Measurements from ENCODE around the gene SH3GL2. TPM values are rescaled to one million over a fixed set of nuclear protein-coding genes. Genes with fewer than 3 reads are reported as not detected.

Gene SH3GL2
- total RNA-seq, 1 donor from 2014 or later: 0.07 TPM

- TF ChIP-seq CTCF (IDR thresholded peaks at IDR 0.05): no peak
- peaks cover 8% of the 10 kb centered on the region for H3K9me3 Mint-ChIP-seq (ENCODE audit: low read depth)
- no peaks in the 10 kb centered on the region for H3K4me1 Mint-ChIP-seq (ENCODE audit: low read depth)
- H3K36me3 Mint-ChIP-seq (ENCODE audit: low read depth): peaks cover 3% of the 10 kb centered on the region
- peaks cover 12% of the 10 kb centered on the region for H3K27me3 Mint-ChIP-seq (ENCODE audit: low read depth)
- DNase-seq (ENCODE audit: low spot score): no peak
- no peak overlapping the region for H3K27ac Mint-ChIP-seq (ENCODE audit: unreplicated experiment)
- no peak overlapping the region for H3K4me3 Mint-ChIP-seq (ENCODE audit: unreplicated experiment)
These were observed 140.2 kb downstream of the SH3GL2 start for GRCh38 chr9:17719053-17719452.

GRCh38 chr9:17721954-17722353 lies 143.1 kb downstream of the SH3GL2 start:
- H3K4me3 Mint-ChIP-seq (ENCODE audit: unreplicated experiment): no peak overlapping the region
- no peak overlapping the region for H3K27ac Mint-ChIP-seq (ENCODE audit: unreplicated experiment)
- H3K9me3 Mint-ChIP-seq (ENCODE audit: low read depth): peaks cover 16% of the 10 kb centered on the region
- peaks cover 3% of the 10 kb centered on the region for H3K36me3 Mint-ChIP-seq (ENCODE audit: low read depth)
- H3K27me3 Mint-ChIP-seq (ENCODE audit: low read depth): no peaks in the 10 kb centered on the region
- H3K4me1 Mint-ChIP-seq (ENCODE audit: low read depth): no peaks in the 10 kb centered on the region
- no peak for DNase-seq (ENCODE audit: low spot score)
- no peak for TF ChIP-seq CTCF (IDR thresholded peaks at IDR 0.05)

- no peaks in the 10 kb centered on the region for H3K4me1 Mint-ChIP-seq (ENCODE audit: low read depth)
- H3K36me3 Mint-ChIP-seq (ENCODE audit: low read depth): peaks cover 3% of the 10 kb centered on the region
- peaks cover 16% of the 10 kb centered on the region for H3K9me3 Mint-ChIP-seq (ENCODE audit: low read depth)
- TF ChIP-seq CTCF (IDR thresholded peaks at IDR 0.05): no peak
- no peaks in the 10 kb centered on the region for H3K27me3 Mint-ChIP-seq (ENCODE audit: low read depth)
- no peak overlapping the region for H3K4me3 Mint-ChIP-seq (ENCODE audit: unreplicated experiment)
- no peak for DNase-seq (ENCODE audit: low spot score)
- no peak overlapping the region for H3K27ac Mint-ChIP-seq (ENCODE audit: unreplicated experiment)
These were observed 144.8 kb downstream of the SH3GL2 start for GRCh38 chr9:17723656-17724055.

- no peaks in the 10 kb centered on the region for H3K4me1 Mint-ChIP-seq (ENCODE audit: low read depth)
- no peak for DNase-seq (ENCODE audit: low spot score)
- no peak overlapping the region for H3K27ac Mint-ChIP-seq (ENCODE audit: unreplicated experiment)
- H3K4me3 Mint-ChIP-seq (ENCODE audit: unreplicated experiment): no peak overlapping the region
- peaks cover 25% of the 10 kb centered on the region for H3K9me3 Mint-ChIP-seq (ENCODE audit: low read depth)
- no peaks in the 10 kb centered on the region for H3K27me3 Mint-ChIP-seq (ENCODE audit: low read depth)
- H3K36me3 Mint-ChIP-seq (ENCODE audit: low read depth): peaks cover 3% of the 10 kb centered on the region
- TF ChIP-seq CTCF (IDR thresholded peaks at IDR 0.05): no peak
These were observed 146.6 kb downstream of the SH3GL2 start for GRCh38 chr9:17725399-17726010.

- peaks cover 3% of the 10 kb centered on the region for H3K36me3 Mint-ChIP-seq (ENCODE audit: low read depth)
- TF ChIP-seq CTCF (IDR thresholded peaks at IDR 0.05): no peak
- no peaks in the 10 kb centered on the region for H3K27me3 Mint-ChIP-seq (ENCODE audit: low read depth)
- no peak for DNase-seq (ENCODE audit: low spot score)
- H3K27ac Mint-ChIP-seq (ENCODE audit: unreplicated experiment): no peak overlapping the region
- peaks cover 25% of the 10 kb centered on the region for H3K9me3 Mint-ChIP-seq (ENCODE audit: low read depth)
- H3K4me1 Mint-ChIP-seq (ENCODE audit: low read depth): no peaks in the 10 kb centered on the region
- no peak overlapping the region for H3K4me3 Mint-ChIP-seq (ENCODE audit: unreplicated experiment)
These were observed 147.4 kb downstream of the SH3GL2 start for GRCh38 chr9:17726298-17726697.
